HEK293 (cell line): ENCODE measurements around the gene FAM174B.

Source experiments
- OVOL3 ChIP-seq: fragments of 450-650 bp; formaldehyde crosslinking; IDR thresholded peaks from 2 replicates; pipeline ENCODE4 v1.5.1; 2016; ENCODE audit warnings: missing biosample characterization, missing genetic modification characterization
- SP2 ChIP-seq: fragments of 450-650 bp; formaldehyde crosslinking; IDR thresholded peaks from 2 replicates; pipeline ENCODE4 v1.5.1; 2016; ENCODE audit warnings: missing biosample characterization, missing genetic modification characterization
- TCF7L2 ChIP-seq: IDR thresholded peaks from 2 replicates; pipeline ENCODE4 v1.6.1; 2011; ENCODE audit warnings: low read depth, mild to moderate bottlenecking, inconsistent platforms, low read length, moderate library complexity, borderline replicate concordance
- ZBTB6 ChIP-seq: fragments of 450-650 bp; formaldehyde crosslinking; IDR thresholded peaks from 2 replicates; pipeline ENCODE4 v1.5.1; 2017; ENCODE audit warnings: missing biosample characterization, missing genetic modification characterization
- ZBTB8A ChIP-seq: fragments of 450-650 bp; formaldehyde crosslinking; IDR thresholded peaks from 2 replicates; pipeline ENCODE4 v1.5.1; 2016; ENCODE audit warnings: missing biosample characterization, missing genetic modification characterization
- ZNF138 ChIP-seq: fragments of 450-650 bp; formaldehyde crosslinking; IDR thresholded peaks from 2 replicates; pipeline ENCODE4 v1.5.1; 2016; ENCODE audit warnings: missing biosample characterization, missing genetic modification characterization, borderline replicate concordance
- ZNF174 ChIP-seq: fragments of 450-650 bp; formaldehyde crosslinking; IDR thresholded peaks from 2 replicates; pipeline ENCODE4 v1.5.0; 2017; ENCODE audit warnings: missing biosample characterization, mild to moderate bottlenecking, missing genetic modification characterization
- ZNF23 ChIP-seq: fragments of 450-650 bp; formaldehyde crosslinking; IDR thresholded peaks from 2 replicates; pipeline ENCODE4 v1.5.1; 2016; ENCODE audit warnings: missing biosample characterization, missing genetic modification characterization, borderline replicate concordance
- ZNF561 ChIP-seq: fragments of 450-650 bp; IDR thresholded peaks from 2 replicates; pipeline ENCODE4 v1.5.1; 2018; ENCODE audit warnings: missing biosample characterization, missing genetic modification characterization, borderline replicate concordance
- ZNF707 ChIP-seq: fragments of 450-650 bp; formaldehyde crosslinking; IDR thresholded peaks from 2 replicates; pipeline ENCODE4 v1.5.1; 2016; ENCODE audit warnings: missing biosample characterization, missing genetic modification characterization
- ZSCAN30 ChIP-seq: fragments of 450-650 bp; IDR thresholded peaks from 2 replicates; pipeline ENCODE4 v1.5.1; 2018; ENCODE audit warnings: missing biosample characterization, mild to moderate bottlenecking, missing genetic modification characterization, moderate library complexity
- TF ChIP-seq, protein P1 (sequence below): fragments of 450-650 bp; formaldehyde crosslinking; IDR thresholded peaks from 2 replicates; pipeline ENCODE4 v1.5.1; 2016; ENCODE audit warnings: missing biosample characterization, missing genetic modification characterization
- TF ChIP-seq, protein P2 (sequence below): fragments of 450-650 bp; formaldehyde crosslinking; IDR thresholded peaks from 2 replicates; pipeline ENCODE4 v1.5.1; 2017; ENCODE audit warnings: missing biosample characterization, mild to moderate bottlenecking, missing genetic modification characterization, moderate library complexity

DNA sequence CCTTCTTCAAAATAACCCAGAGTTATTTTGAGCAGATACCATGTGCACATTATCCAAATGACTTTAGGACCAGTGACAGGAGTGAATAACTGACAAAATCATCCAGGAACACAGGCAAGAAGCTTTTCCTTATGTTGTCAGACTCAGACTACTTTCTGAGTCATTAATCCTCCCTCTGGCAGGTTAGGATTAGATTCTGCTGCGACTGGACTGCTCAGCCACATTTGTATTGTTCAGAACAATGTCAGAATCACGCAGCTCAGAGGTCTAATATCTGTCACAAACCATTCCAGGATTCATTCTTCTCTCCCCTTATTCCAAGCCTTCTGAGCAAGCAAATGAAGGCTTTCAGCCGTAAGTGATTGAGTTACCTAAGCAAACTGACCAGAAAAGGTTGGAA, 34.8 kb upstream of the FAM174B start:
- TF ChIP-seq ZBTB8A (tag by site-specific recombination) (no peak), ZNF707 (tag by site-specific recombination) (no peak), ZNF561 (tag by site-specific recombination) (no peak), TCF7L2 (no peak), ZNF174 (tag by site-specific recombination) (no peak), ZSCAN30 (tag by site-specific recombination) (no peak), SP2 (tag by site-specific recombination) (no peak), ZBTB6 (tag by site-specific recombination) (no peak), ZNF23 (tag by site-specific recombination) (no peak), ZNF138 (tag by site-specific recombination) (no peak), OVOL3 (tag by site-specific recombination) (no peak)
- TF ChIP-seq, protein P1, sequence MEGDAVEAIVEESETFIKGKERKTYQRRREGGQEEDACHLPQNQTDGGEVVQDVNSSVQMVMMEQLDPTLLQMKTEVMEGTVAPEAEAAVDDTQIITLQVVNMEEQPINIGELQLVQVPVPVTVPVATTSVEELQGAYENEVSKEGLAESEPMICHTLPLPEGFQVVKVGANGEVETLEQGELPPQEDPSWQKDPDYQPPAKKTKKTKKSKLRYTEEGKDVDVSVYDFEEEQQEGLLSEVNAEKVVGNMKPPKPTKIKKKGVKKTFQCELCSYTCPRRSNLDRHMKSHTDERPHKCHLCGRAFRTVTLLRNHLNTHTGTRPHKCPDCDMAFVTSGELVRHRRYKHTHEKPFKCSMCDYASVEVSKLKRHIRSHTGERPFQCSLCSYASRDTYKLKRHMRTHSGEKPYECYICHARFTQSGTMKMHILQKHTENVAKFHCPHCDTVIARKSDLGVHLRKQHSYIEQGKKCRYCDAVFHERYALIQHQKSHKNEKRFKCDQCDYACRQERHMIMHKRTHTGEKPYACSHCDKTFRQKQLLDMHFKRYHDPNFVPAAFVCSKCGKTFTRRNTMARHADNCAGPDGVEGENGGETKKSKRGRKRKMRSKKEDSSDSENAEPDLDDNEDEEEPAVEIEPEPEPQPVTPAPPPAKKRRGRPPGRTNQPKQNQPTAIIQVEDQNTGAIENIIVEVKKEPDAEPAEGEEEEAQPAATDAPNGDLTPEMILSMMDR (tag by site-specific recombination): no peak
- TF ChIP-seq, protein P2, sequence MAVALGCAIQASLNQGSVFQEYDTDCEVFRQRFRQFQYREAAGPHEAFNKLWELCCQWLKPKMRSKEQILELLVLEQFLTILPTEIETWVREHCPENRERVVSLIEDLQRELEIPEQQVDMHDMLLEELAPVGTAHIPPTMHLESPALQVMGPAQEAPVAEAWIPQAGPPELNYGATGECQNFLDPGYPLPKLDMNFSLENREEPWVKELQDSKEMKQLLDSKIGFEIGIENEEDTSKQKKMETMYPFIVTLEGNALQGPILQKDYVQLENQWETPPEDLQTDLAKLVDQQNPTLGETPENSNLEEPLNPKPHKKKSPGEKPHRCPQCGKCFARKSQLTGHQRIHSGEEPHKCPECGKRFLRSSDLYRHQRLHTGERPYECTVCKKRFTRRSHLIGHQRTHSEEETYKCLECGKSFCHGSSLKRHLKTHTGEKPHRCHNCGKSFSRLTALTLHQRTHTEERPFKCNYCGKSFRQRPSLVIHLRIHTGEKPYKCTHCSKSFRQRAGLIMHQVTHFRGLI (tag by site-specific recombination): no peak
